ENCODE measurements around the gene CNOT1. TPM values are rescaled to one million over a fixed set of nuclear protein-coding genes. Genes with fewer than 3 reads are reported as not detected.

CNOT1 gene
- total RNA-seq, 1 experiment from 2014 or later, result 230 TPM

GRCh38 chr16:58519707-58520106, 109.9 kb downstream of the CNOT1 start:
- Histone ChIP-seq H3K9ac (ENCODE audit: low read length) (no peak overlapping the region), H3K27me3 (ENCODE audit: insufficient read depth, low read length) (no peaks in the 10 kb centered on the region), H2AFZ (ENCODE audit: low read depth, low read length, poor library complexity, severe bottlenecking) (no peak overlapping the region), H3K36me3 (ENCODE audit: control insufficient read depth in 1 of 2, insufficient read depth in 2 of 2, low read length in 2 of 2) (peaks cover 57 to 67% of the 10 kb centered on the region in 2 experiments), H3K27ac (ENCODE audit: low read depth, low read length) (no peak overlapping the region), H3K9me2 (ENCODE audit: insufficient read depth) (no peaks in the 10 kb centered on the region), H4K20me1 (ENCODE audit: insufficient read depth) (no peaks in the 10 kb centered on the region; the same call in 1 of the 2 replicates), H3K79me2 (ENCODE audit: insufficient read depth, low read length) (peaks cover 63% of the 10 kb centered on the region), H3K9me3 (ENCODE audit: control insufficient read depth in 1 of 2, insufficient read depth in 1 of 2, low read depth in 1 of 2, low read length in 2 of 2) (no peaks in the 10 kb centered on the region), H3K4me2 (ENCODE audit: low read length) (no peak overlapping the region), H3K4me1 (ENCODE audit: control insufficient read depth in 1 of 2, insufficient read depth in 2 of 2, low read length in 2 of 2) (peaks cover 5 to 16% of the 10 kb centered on the region in 2 experiments; a peak in 3 of 4 replicates), H3K4me3 (replicated peaks in 1 of 2; ENCODE audit: low read depth in 1 of 2, low read length in 2 of 2) (no peak overlapping the region)
- RAD21 ChIA-PET (ENCODE audit: low non-redundant PET in 1 of 2, low total read pairs in 2 of 2, uncharacterized antibody in 2 of 2, unreplicated experiment in 2 of 2), result interaction anchor here in 1 of 2 experiments (0.6 kb wide), 1 partner anchor 135 kb away, joined by 5 read pairs; no protein-coding TSS in a partner anchor
- ATAC-seq (no peak), DNase-seq (ENCODE audit: low read depth, low spot score) (no peak)
- intact Hi-C loops (cut with micrococcal nuclease), result no loop called here
- CTCF ChIA-PET, result no interaction called here
- BruUV-seq (replicated peaks), result no TSS peak
- POLR2A ChIA-PET, result no interaction called here
- TF ChIP-seq CEBPB (IDR thresholded peaks at IDR 0.05; ENCODE audit: low read depth) (no peak), MAX (IDR thresholded peaks at IDR 0.05) (no peak), YY1 (IDR thresholded peaks at IDR 0.05; ENCODE audit: extremely low read depth, insufficient replicate concordance, low read depth, low read length) (no peak), RAD21 (IDR thresholded peaks at IDR 0.05; ENCODE audit: low read depth) (no peak), POLR2AphosphoS5 (IDR thresholded peaks at IDR 0.05; ENCODE audit: low read depth, low read length) (no peak), ZNF274 (IDR thresholded peaks at IDR 0.05; ENCODE audit: low read depth, low read length) (no peak)

GRCh38 chr16:58518980-58519368, 110.7 kb downstream of the CNOT1 start:
- ChIA-PET RAD21 (ENCODE audit: low non-redundant PET in 1 of 2, low total read pairs in 2 of 2, uncharacterized antibody in 2 of 2, unreplicated experiment in 2 of 2) (no interaction called here), CTCF (no interaction called here), POLR2A (no interaction called here)
- Histone ChIP-seq H3K9me3 (ENCODE audit: control insufficient read depth in 1 of 2, insufficient read depth in 1 of 2, low read depth in 1 of 2, low read length in 2 of 2) (no peaks in the 10 kb centered on the region), H3K4me2 (ENCODE audit: low read length) (no peak overlapping the region), H3K9me2 (ENCODE audit: insufficient read depth) (no peaks in the 10 kb centered on the region), H3K27ac (ENCODE audit: low read depth, low read length) (no peak overlapping the region), H3K79me2 (ENCODE audit: insufficient read depth, low read length) (peaks cover 63% of the 10 kb centered on the region), H4K20me1 (ENCODE audit: insufficient read depth) (no peaks in the 10 kb centered on the region; the same call in 1 of the 2 replicates), H3K27me3 (ENCODE audit: insufficient read depth, low read length) (no peaks in the 10 kb centered on the region), H3K4me1 (ENCODE audit: control insufficient read depth in 1 of 2, insufficient read depth in 2 of 2, low read length in 2 of 2) (peaks cover 5 to 22% of the 10 kb centered on the region in 2 experiments; a peak in 3 of 4 replicates), H3K36me3 (ENCODE audit: control insufficient read depth in 1 of 2, insufficient read depth in 2 of 2, low read length in 2 of 2) (peaks cover 53 to 61% of the 10 kb centered on the region in 2 experiments), H3K9ac (ENCODE audit: low read length) (no peak overlapping the region), H2AFZ (ENCODE audit: low read depth, low read length, poor library complexity, severe bottlenecking) (no peak overlapping the region), H3K4me3 (replicated peaks in 1 of 2; ENCODE audit: low read depth in 1 of 2, low read length in 2 of 2) (no peak overlapping the region)
- intact Hi-C loops (cut with micrococcal nuclease), result no loop called here
- TF ChIP-seq SRF (IDR thresholded peaks at IDR 0.05; ENCODE audit: low read depth) (no peak), EGR1 (IDR thresholded peaks at IDR 0.05; ENCODE audit: low read depth) (no peak), EZH2phosphoT487 (IDR thresholded peaks at IDR 0.05; ENCODE audit: borderline replicate concordance) (no peak), JUND (IDR thresholded peaks at IDR 0.05) (no peak), EZH2 (IDR thresholded peaks at IDR 0.05) (no peak), ELF1 (IDR thresholded peaks at IDR 0.05; ENCODE audit: borderline replicate concordance, low read depth) (no peak), ZBTB33 (IDR thresholded peaks at IDR 0.05; ENCODE audit: extremely low read depth, insufficient replicate concordance, low read length) (no peak), RAD21 (IDR thresholded peaks at IDR 0.05; ENCODE audit: low read depth) (no peak), MAX (IDR thresholded peaks at IDR 0.05) (no peak), YY1 (IDR thresholded peaks at IDR 0.05; ENCODE audit: extremely low read depth, insufficient replicate concordance, low read depth, low read length) (no peak), CTCF (IDR thresholded peaks at IDR 0.05 in 2 of 3, conservative IDR thresholded peaks at IDR 0.05 in 1 of 3; ENCODE audit: borderline replicate concordance in 1 of 3, insufficient read depth in 1 of 3, low read depth in 2 of 3, low read length in 2 of 3) (no peak), POLR2A (IDR thresholded peaks at IDR 0.05; ENCODE audit: borderline replicate concordance, extremely low read depth, insufficient read depth, insufficient read length) (no peak), CBX3 (IDR thresholded peaks at IDR 0.05; ENCODE audit: low read depth) (no peak), ZNF274 (IDR thresholded peaks at IDR 0.05; ENCODE audit: low read depth, low read length) (no peak), ZFX (IDR thresholded peaks at IDR 0.05) (no peak)
- no peak for ATAC-seq
- no peak for DNase-seq (ENCODE audit: low read depth, low spot score)
- no TSS peak for BruUV-seq (replicated peaks)

Data from HCT116 (cell line).